CD4-positive, alpha-beta T cell (primary cell): ENCODE data around the gene HDAC9. TPM values are rescaled to one million over a fixed set of nuclear protein-coding genes. Genes with fewer than 3 reads are reported as not detected.

Experiments
- ATAC-seq: fragments of 200-7000 bp; cut with Tn5 transposase; one replicate; pipeline ENCODE4 v1.10.0; 2022; ENCODE audit warnings: mild to moderate bottlenecking; ENCODE audit not compliant: poor library complexity
- CTCF ChIA-PET: fragments of 350-600 bp; sonication (Branson Sonifier 250); formaldehyde crosslinking; loops from one replicate; lab custom pipeline; 2021; ENCODE audit warnings: antibody characterized with exemption, inconsistent platforms; lab: Charles Lee
- POLR2A ChIA-PET: fragments of 350-600 bp; sonication (Branson Sonifier 250); formaldehyde crosslinking; loops from one replicate; lab custom pipeline; 2021; ENCODE audit warnings: antibody characterized with exemption, inconsistent platforms; lab: Charles Lee
- DNase-seq, 14 experiments: peaks; one replicate each; pipeline ENCODE4 v3.0.0-alpha.2; 2013 to 2020; ENCODE audit warnings: mixed read lengths in 2 of 14
- H3K27ac ChIP-seq, 2 donors: one replicate each; pipeline versions ENCODE4 v1.5.1 to v1.7.0; 2013; ENCODE audit warnings: low read length in 2 of 2, low read depth in 1 of 2, mild to moderate bottlenecking in 1 of 2
- H3K27me3 ChIP-seq, 2 experiments: 1 replicate in 1 of 2; 2 replicates in 1 of 2; pipeline versions ENCODE4 v1.6.1 to v1.7.0; 2013; ENCODE audit warnings: low read length in 2 of 2, control low read depth in 1 of 2, mild to moderate bottlenecking in 1 of 2, moderate library complexity in 1 of 2; ENCODE audit not compliant: insufficient read depth in 2 of 2, control insufficient read depth in 1 of 2
- H3K36me3 ChIP-seq: one replicate; pipeline ENCODE4 v1.6.1; 2013; ENCODE audit warnings: low read length, control low read depth; ENCODE audit not compliant: insufficient read depth
- H3K4me1 ChIP-seq: one replicate; pipeline ENCODE4 v1.6.1; 2013; ENCODE audit warnings: low read length, control low read depth; ENCODE audit not compliant: insufficient read depth
- H3K4me3 ChIP-seq: one replicate; pipeline ENCODE4 v1.5.1; 2013; ENCODE audit warnings: mild to moderate bottlenecking, low read length, moderate library complexity
- H3K9me3 ChIP-seq, 2 experiments: 1 replicate in 1 of 2; 2 replicates in 1 of 2; pipeline versions ENCODE4 v1.6.1 to v1.7.0; 2013; ENCODE audit warnings: low read length in 2 of 2, mild to moderate bottlenecking in 2 of 2, control low read depth in 1 of 2, moderate library complexity in 1 of 2; ENCODE audit not compliant: control insufficient read depth in 1 of 2, insufficient read depth in 1 of 2
- H3K27ac Mint-ChIP-seq: one replicate; pipeline ENCODE4 v1.8.0; 2020; ENCODE audit warnings: mixed read lengths
- H3K27me3 Mint-ChIP-seq: one replicate; pipeline ENCODE4 v1.8.0; 2021; ENCODE audit warnings: mixed read lengths
- H3K36me3 Mint-ChIP-seq: one replicate; pipeline ENCODE4 v1.8.0; 2021; ENCODE audit warnings: low read depth, mixed read lengths
- H3K4me1 Mint-ChIP-seq: one replicate; pipeline ENCODE4 v1.8.0; 2021; ENCODE audit warnings: low read depth, mixed read lengths
- H3K4me3 Mint-ChIP-seq: one replicate; pipeline ENCODE4 v1.8.0; 2020; ENCODE audit warnings: mild to moderate bottlenecking, mixed read lengths
- H3K9me3 Mint-ChIP-seq: one replicate; pipeline ENCODE4 v1.8.0; 2020; ENCODE audit warnings: mixed read lengths
- CTCF ChIP-seq: fragments of 200-600 bp; IDR thresholded peaks from one replicate; pipeline ENCODE4 v1.8.0; 2022; ENCODE audit warnings: antibody characterized with exemption, mild to moderate bottlenecking
- intact Hi-C, 2 experiments: fragments of 100-400 bp; cut with DNase I in 1 of 2; cut with micrococcal nuclease in 1 of 2; formaldehyde crosslinking; loops; one replicate each; pipeline versions ENCODE4 v1.15.1 to v1.9.0; 2023 to 2025; cut with DNase I, micrococcal nuclease
- total RNA-seq, 174 experiments: library from RNA in 2 of 174; stranded (reverse) in 2 of 174; gene quantifications; one replicate each; pipeline ENCODE4 v1.2.3 and lab custom pipeline; 2021 to 2026

The HDAC9 gene
- total RNA-seq, 2 experiments from 2014 or later = 0.73 to 1.2 TPM

DNA sequence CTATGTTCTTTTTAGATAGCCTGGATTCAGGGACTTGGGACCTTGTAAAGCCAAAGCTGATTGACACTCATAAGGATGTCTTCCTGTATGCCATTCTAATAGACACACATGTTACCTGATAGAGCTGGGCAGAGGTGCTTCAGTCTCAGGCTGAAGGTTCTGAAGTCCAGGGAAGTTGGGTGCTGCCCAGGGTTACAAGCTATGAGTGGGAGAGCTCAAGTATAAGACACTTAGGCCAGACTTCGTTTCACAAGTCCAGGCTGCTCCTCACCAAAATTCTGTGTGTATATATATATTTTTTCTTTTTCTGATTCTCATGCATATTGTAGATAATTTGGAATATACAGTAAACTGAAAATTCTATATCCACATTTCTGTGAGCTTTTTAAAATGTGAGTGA lies 144.2 kb downstream of the HDAC9 start:
- H3K27me3 Mint-ChIP-seq = no peaks in the 10 kb centered on the region
- no peaks in the 10 kb centered on the region for H3K9me3 ChIP-seq
- ChIA-PET POLR2A (no interaction called here), CTCF (no interaction called here)
- H3K4me1 Mint-ChIP-seq = no peaks in the 10 kb centered on the region
- no peak overlapping the region for H3K27ac Mint-ChIP-seq
- H3K36me3 Mint-ChIP-seq = no peaks in the 10 kb centered on the region
- TF ChIP-seq CTCF = no peak
- DNase-seq (no peak), ATAC-seq (no peak)
- H3K9me3 Mint-ChIP-seq = no peaks in the 10 kb centered on the region
- H3K4me1 ChIP-seq = no peaks in the 10 kb centered on the region
- H3K4me3 ChIP-seq = no peak overlapping the region
- H3K27ac ChIP-seq = no peak overlapping the region
- intact Hi-C loops = no loop called here
- H3K4me3 Mint-ChIP-seq = no peak overlapping the region
- no peaks in the 10 kb centered on the region for H3K27me3 ChIP-seq
- H3K36me3 ChIP-seq = no peaks in the 10 kb centered on the region

DNA sequence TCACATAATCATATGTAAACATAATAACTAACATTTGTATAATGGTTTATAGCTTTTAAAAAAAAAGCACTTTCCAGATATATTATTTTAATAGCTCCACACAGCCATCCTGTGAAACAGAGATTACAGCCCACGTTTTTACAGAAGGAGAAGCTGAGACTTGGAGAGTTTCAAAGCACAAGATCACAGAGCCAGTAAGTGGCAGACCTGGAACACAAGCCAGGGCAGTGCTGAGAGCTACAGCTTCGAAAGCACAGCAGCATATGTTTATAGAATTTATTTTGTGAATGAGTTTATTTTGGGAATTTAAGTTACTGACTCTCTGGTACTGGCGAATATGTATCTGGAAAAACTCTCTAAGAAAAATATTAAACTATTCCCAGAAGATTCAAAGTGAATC lies 149.4 kb downstream of the HDAC9 start:
- Mint-ChIP-seq H3K4me1 (no peaks in the 10 kb centered on the region), H3K27ac (no peak overlapping the region), H3K36me3 (no peaks in the 10 kb centered on the region), H3K9me3 (no peaks in the 10 kb centered on the region), H3K27me3 (no peaks in the 10 kb centered on the region), H3K4me3 (no peak overlapping the region)
- CTCF ChIA-PET = no interaction called here
- H3K4me1 ChIP-seq = no peaks in the 10 kb centered on the region
- intact Hi-C loops = loop anchor here in 1 of 2 experiments (1.0 kb wide), 1 partner anchor 138 kb away; no protein-coding TSS in a partner anchor
- H3K4me3 ChIP-seq = no peak overlapping the region
- H3K36me3 ChIP-seq = no peaks in the 10 kb centered on the region
- no peak for ATAC-seq
- DNase-seq = no peak
- H3K27me3 ChIP-seq = no peaks in the 10 kb centered on the region
- H3K27ac ChIP-seq = no peak overlapping the region
- no peaks in the 10 kb centered on the region for H3K9me3 ChIP-seq
- TF ChIP-seq CTCF = no peak
- POLR2A ChIA-PET = no interaction called here

DNA sequence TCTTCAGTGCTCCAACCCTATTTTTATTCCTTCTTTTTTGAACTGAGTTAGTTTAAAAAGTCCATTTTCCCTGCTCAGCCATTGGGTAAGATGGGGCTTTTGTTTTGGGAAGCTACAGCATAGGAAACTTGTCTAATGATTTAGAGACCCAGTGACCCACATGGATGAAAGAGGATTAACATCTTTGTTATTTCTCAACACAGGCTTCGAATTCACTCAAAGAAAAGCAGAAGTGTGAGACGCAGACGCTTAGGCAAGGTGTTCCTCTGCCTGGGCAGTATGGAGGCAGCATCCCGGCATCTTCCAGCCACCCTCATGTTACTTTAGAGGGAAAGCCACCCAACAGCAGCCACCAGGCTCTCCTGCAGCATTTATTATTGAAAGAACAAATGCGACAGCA lies 152.0 kb downstream of the HDAC9 start:
- intact Hi-C loops = no loop called here
- Mint-ChIP-seq H3K9me3 (no peaks in the 10 kb centered on the region), H3K27me3 (no peaks in the 10 kb centered on the region), H3K4me3 (no peak overlapping the region), H3K4me1 (no peaks in the 10 kb centered on the region), H3K36me3 (no peaks in the 10 kb centered on the region), H3K27ac (no peak overlapping the region)
- Histone ChIP-seq H3K36me3 (no peaks in the 10 kb centered on the region), H3K27me3 (no peaks in the 10 kb centered on the region), H3K4me3 (no peak overlapping the region), H3K4me1 (no peaks in the 10 kb centered on the region), H3K27ac (no peak overlapping the region), H3K9me3 (no peaks in the 10 kb centered on the region)
- ChIA-PET POLR2A (no interaction called here), CTCF (no interaction called here)
- TF ChIP-seq CTCF = no peak
- DNase-seq (no peak), ATAC-seq (no peak)
